ENCODE measurements around the gene ZEB2.

The ZEB2 gene

DNA sequence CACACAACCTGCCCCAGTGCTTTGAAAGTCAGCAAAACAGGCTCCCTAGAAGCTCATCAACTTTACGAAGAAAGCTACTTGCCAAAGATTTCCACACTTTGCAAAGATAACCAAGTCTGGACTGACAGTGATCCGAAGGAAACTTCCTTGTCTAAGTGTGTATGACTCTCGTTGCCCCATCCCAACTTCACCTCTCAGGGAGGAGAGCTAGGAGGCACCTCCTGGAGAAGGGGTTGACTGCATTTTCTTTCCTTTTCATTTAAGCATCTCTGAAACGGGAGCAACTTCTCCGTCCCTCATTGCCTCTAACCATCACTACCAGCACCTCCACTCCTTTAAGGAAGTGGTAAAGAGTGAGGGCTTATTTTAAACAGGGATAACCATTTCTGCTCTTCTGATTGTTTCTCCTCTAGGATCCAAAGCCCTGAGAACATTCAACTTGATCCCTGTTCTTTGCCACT, 7.0 kb downstream of the ZEB2 start:
- no peak for DNase-seq (ENCODE audit: low read depth)

GRCh38 chr2:144512470-144512869, 7.4 kb downstream of the ZEB2 start:
- no peak for DNase-seq (ENCODE audit: low read depth)

DNA sequence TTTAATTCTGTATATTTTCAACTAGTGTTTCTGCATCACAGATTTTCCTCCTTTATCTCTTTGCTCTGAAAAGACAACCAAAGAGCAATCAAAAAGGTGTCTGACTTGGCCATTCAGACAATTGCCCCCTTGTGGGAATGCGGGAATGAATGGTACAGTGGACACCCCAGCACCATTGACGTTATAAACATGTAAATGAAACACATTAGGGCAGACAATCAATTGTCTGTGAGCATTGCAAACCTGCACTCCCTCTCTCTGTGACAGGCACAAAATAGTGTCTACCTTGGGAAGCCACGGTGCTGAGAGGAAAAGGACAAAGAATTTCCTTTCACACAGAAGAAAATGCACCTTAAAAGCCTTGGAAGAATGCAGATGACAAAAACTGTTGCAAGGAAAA, 8.0 kb downstream of the ZEB2 start:
- no peak for DNase-seq (ENCODE audit: low read depth)

DNA sequence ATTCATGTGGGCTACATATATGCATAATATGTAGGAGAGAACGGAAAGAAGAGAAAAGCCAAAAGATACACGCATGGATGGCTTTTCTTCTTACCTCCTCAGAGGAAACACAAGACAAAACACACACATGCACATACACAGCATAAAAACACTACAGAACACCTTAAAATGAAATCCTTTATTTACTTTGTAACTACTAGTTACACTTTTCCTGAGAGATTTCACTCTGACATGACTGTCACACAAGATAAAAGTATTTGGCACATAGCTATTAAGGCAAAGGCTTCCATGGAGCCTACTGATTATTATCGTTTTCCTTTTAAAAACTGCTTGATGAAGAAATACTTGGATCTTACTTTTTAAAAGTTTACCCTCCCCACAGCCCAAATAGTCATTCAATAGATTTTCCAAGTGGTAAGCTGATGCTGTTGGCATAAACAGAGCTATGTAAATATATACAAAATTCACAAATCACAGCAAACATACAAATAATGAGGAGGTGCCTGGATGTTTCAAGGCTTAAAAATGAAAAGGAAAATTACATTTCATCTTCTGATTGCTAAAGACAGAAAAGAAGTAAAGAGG, 8.6 kb downstream of the ZEB2 start:
- no peak for DNase-seq (ENCODE audit: low read depth)

DNA sequence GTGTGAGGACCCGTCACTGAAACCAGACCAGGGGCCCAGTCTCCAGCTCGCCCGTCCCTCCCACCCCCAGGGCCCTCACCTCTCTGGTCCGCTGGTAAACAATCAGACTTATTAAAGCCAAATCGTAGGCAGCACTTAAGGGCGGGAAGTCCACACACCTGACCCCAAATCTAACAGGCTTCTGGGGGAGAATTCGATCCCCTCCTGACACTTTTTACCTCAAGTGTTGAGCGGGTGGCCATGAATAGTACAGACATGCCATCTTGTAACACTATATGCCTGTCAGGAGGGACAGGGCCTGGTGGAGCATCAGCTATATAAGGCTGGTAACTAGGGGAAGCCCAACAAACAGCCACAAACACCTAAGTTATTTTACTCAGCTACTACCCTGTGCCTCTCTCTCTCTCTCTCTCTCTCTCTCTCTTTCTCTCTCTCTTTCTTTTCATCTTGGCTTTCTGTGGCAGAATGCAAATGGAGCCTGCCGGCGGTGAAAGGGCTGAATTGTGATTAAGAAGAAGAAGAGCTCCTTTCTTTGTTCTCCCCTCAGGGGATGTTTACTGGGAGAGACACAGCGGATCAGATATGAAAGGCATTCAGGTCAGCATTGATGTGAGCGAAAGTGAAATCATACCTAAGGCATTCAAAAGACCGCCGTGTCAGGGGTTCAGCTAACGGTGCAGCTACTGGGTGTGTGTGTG, 9.5 kb downstream of the ZEB2 start:
- DNase-seq (ENCODE audit: low read depth): no peak

- DNase-seq (ENCODE audit: low read depth): no peak
Observed at GRCh38 chr2:144509879-144510221, 10.1 kb downstream of the ZEB2 start.

GRCh38 chr2:144509001-144509878, 10.7 kb downstream of the ZEB2 start:
- DNase-seq (ENCODE audit: low read depth): no peak

DNA sequence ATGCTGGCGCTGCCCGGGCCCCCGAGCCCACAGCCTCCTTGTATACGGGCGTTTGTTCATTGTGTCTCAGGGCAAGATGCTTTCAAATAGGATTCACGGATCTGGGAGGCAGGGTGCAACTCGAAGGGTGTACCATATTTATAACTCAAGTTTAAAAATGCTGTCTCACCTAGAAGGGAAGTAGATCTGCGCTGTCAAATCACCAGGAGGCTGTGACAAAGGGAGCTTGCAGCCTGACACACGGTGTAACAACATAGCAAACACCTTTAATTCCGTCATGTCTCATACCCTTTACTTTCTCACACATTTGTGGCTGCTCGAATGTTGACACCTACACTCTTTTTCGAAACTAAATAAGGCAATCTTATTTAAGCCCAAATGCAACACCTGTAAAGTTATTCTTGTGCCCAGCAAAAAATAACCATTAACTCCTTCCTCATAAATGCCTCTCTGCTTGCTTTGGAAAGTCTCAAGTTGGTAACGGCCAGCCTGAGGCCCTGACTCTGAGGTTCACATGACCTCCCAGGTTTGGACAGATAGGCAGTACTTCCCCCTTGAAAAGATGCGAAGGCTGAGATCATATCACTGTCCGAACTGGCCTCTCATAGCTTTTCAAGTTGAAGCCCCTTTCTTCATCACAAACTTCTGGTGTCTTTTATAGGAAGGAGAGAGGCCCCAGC, 11.6 kb downstream of the ZEB2 start:
- no peak for DNase-seq (ENCODE audit: low read depth)

GRCh38 chr2:144507441-144508171, 12.3 kb downstream of the ZEB2 start:
- DNase-seq (ENCODE audit: low read depth): no peak

GRCh38 chr2:144505245-144505831, 14.6 kb downstream of the ZEB2 start:
- DNase-seq (ENCODE audit: low read depth): no peak

DNA sequence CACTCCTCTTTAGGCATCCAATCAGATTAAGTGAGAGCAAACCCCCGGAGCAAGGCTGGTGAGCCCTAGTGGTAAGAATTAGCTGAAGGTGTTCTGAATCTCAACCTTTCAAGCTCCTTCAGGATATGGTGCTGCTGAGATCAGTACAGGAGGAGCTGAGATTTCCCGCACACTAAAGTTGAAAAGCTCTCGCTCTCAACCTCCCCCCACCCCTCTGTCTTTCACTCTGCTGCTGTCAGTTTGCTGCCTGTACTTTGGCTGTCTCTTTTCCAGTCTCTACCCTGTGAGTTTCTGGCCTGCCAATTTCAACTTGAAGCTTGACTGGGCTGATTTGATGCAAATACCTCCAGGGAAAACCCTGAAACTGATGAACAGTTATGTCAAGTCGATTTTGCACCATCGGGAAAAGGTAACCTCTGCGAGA, 15.7 kb downstream of the ZEB2 start:
- no peak for DNase-seq (ENCODE audit: low read depth)

DNA sequence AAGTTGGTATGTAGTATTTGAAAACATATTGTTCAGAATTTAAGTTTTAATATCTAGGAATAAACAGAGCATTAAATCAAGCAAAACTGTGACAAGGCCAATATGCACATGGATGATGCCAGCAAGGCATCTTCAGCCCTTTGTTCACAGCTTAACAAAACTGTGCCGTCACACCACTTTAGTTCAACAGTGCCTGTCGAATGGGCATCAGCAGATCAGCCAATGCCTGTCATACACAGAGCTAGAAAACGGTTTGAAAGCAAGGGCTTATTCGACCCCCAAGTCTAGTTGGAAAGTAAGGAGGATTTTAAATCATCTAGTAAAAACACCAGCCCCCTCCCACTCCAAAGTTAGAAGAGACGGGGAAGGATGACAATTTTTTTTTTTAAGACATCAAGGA, 16.7 kb downstream of the ZEB2 start:
- no peak for DNase-seq (ENCODE audit: low read depth)

- no peak for DNase-seq (ENCODE audit: low read depth)
Observed at GRCh38 chr2:144502369-144502768, 17.6 kb downstream of the ZEB2 start.

- no peak for DNase-seq (ENCODE audit: low read depth)
Observed at GRCh38 chr2:144501627-144502026, 18.3 kb downstream of the ZEB2 start.

DNA sequence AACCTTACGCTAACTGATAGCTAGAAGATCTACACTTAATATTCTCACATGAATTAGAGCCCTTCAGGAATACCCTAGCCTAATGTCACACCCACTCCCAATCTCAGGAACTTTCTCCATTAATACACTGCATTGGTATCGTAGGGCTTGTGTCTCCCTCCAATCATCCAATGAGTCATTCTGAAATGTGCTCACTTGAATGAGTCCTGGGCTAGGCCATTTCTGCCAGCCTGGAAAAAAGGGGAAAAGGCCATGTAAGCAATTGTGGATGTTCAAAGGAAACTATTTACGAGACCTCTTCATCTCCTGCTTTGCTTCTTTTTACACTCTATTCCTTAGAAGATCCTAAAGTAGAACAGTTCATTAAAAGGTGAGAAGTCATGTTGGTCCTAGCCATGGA, 18.8 kb downstream of the ZEB2 start:
- no peak for DNase-seq (ENCODE audit: low read depth)

DNA sequence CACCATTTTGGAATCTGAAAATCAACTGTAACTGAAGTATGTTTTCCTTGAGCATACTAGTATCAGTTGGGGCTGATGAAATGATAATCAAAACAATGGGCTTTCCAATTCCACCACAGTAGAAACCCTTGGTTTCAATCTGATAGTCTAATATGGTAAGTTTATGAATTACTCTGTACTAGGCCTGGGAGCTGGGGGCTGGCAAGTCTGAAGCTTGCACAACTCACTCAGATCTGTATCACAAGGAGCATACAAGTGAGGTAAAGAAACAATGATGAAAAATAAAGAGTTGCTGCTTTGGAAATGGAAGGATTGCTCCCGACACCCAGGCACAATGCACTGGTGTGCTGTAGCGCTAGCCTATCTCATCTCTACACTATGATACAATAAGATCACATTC, 19.4 kb downstream of the ZEB2 start:
- DNase-seq (ENCODE audit: low read depth): no peak

DNA sequence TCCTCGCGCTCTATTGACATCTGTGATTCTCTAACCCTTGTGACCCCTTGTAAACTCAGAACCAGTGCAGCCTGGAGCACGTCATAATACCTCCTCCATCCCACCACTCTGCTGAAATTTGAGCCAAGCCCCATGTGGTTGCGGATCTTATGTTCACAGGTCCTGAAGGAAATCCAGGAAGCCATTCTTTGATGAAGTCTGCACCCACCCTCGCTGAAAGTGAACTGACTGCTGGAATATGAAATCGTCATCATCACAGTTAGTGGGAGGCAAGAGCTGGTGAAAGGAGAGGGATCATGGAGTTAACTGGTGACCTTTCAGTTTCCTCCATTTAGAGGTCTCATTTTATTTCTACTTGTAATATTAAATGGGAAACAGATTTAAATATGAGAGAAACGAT, 21.6 kb downstream of the ZEB2 start:
- no peak for DNase-seq (ENCODE audit: low read depth)

- no peak for DNase-seq (ENCODE audit: low read depth)
Observed at GRCh38 chr2:144496977-144497598, 22.8 kb downstream of the ZEB2 start.

- no peak for DNase-seq (ENCODE audit: low read depth)
Observed at GRCh38 chr2:144496092-144496976, 23.6 kb downstream of the ZEB2 start.
